Adipose tissue (tissue), 3 donors: ENCODE measurements around the gene BCAS3. TPM values are rescaled to one million over a fixed set of nuclear protein-coding genes. Genes with fewer than 3 reads are reported as not detected.

ENCODE experiments used
- H3K27ac ChIP-seq: one replicate; pipeline ENCODE4 v1.5.1; 2013; ENCODE audit warnings: low read depth, low read length
- WGBS, 3 donors: extraction: QIAGEN DNeasy Blood & Tissue Kit; methylation state at CpG; one replicate each; pipeline ENCODE4 v1.1.7; 2013; 5-methylcytosine and 5-hydroxymethylcytosine counted together
- polyA plus RNA-seq, 3 donors: library from polyadenylated mRNA; stranded (reverse); fragments of 200-250 nt; gene quantifications; one replicate each; pipeline ENCODE4 v1.2.3, GENCODE V29; 2013
- donor health status: healthy with polysubstance abuse.
- donor health status: Bipolar disorder and iron deficiency.
- donor health status: healthy.

BCAS3 gene
- polyA plus RNA-seq, 3 donors: 5.2 to 8.5 (median 5.4) TPM

- WGBS, 3 donors: 77 to 79% (median 79%) methylated on average over 9 of the region's 9 CpGs
- no peak overlapping the region for H3K27ac ChIP-seq
Observed at GRCh38 chr17:61286449-61286848, 608.8 kb downstream of the BCAS3 start.

DNA sequence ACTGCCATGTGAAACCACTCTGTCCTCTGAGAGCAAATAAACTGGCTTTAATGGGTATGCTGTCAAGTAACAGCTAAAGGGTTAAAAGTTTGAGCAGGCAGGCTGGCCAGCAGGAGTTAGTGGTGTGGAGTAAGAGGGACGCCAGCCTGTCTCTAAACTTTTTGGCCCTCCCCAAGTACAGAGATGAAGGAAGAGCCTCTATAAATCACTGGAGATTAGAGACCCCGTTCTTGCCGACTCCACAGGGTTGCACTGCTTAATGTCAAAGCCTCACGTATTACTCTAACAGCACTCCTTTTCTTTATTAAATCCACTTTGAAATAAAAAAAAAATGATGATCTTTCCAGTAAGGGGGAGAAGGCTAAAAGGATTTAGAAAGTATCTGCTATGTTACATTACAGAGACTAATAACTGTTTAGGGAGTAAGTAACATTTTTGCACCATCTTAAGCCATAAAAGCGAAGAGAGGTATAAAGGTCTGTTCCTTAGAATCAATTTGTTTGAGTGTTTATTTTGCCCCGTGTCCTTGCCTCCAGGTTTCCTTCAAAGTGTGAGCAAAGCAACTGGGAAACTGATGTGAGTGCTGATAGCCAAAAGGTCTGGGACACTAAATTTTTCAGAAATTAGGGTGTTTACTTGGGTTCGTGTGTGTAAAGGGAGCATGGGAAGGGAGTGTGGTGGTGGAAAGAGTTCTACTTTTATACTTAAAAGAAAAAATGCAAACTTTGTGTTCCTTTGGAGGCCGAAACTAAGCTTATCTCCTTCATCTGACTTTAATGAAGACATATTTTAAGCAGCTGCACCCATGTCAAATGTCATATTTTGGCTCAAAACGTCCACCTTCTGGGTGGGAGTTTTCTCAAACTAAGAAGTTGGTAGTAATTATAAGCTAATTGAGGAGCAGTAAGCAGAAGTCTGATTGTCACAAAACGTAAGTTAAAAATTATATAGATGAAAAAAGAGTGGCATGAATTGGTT lies 612.0 kb downstream of the BCAS3 start:
- WGBS, 3 donors: 63 to 75% (median 66%) methylated on average over 10 of the region's 10 CpGs
- no peak overlapping the region for H3K27ac ChIP-seq

DNA sequence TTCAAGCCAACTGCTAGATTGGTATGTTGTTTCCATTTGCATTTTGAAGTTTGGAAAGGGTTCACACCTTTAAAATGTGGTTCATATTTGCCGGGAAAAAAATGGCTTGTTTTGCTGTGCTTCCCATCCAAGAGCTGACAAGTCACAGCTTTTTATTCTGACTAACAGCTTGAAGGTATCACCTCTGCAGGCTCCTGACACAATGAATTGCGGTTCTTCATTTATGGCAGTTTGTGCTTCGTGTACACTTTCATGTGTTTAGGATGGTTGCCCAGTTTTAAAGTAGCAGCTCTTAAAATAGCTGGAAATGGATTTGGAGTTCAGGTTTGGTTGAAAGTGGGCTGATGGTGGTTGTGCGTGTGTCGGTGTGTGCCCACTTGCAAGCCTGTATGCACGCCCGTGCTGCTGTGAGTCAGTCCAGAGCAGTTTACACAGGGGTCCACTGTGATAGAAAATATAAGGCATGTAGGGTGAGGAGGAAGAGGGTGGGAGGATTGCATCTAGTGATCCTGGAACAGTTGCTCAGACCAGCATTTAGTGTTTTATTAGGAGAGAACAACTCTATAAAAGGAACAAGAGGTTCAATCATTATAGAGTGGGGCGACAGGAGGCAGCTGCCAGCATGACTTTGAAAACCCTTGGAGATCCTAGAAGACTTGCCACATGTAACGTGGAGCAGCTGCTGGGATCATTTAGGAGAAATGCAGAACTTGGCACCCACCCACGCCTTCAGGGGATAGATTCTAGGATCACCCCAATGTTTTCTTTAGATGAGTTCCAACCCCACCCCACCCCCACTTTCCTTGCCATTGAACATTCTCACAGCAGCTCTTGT lies 614.0 kb downstream of the BCAS3 start:
- WGBS, 3 donors: 76 to 85% (median 77%) methylated on average over 10 of the region's 10 CpGs
- H3K27ac ChIP-seq: no peak overlapping the region

- H3K27ac ChIP-seq: no peak overlapping the region
- WGBS, 3 donors: 86 to 98% (median 96%) methylated on average over 2 of the region's 2 CpGs
Observed at GRCh38 chr17:61294286-61294685, 616.6 kb downstream of the BCAS3 start.

DNA sequence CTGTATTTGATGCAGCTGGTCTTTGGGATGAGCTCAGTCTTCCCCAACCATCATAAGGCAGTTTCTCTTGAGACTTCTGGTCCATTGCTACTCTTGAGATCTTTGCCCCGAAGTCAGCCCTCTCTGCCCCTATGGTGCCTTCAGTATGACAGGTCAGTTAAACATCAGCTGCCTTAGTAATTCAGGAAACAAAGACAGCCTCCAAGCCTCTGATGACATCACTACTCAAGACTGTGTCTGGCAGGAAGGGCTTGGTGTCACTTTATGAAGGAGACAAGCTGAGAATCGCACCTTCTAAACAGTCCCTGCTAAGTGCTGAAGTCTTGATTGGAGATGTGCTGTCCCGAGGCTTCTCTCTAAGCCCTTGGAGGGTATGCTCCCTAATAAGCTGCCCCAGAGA lies 617.1 kb downstream of the BCAS3 start:
- H3K27ac ChIP-seq: no peak overlapping the region
- 66 to 88% (median 71%) methylated on average over 3 of the region's 3 CpGs for WGBS, 3 donors

DNA sequence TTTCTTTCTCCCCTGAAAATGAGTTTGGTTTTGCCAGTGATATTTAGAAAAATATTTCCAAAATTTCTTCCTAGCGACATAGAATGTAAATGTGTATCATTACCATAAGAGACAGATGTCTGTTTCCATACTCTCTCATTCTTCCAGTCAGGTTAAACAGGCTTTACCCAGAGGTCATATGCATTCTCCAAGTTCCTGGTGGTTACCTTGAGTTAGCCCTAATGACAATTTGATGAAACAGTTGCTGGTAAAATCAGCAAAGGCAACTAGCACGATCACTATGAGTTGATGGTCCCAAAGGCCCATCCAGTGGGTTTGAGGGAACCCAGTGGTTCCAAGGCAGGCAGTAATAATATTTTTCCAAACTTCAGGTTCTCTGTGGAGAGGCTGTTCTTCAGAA lies 618.4 kb downstream of the BCAS3 start:
- WGBS, 3 donors: 94 to 97% (median 95%) methylated on average over 2 of the region's 2 CpGs
- H3K27ac ChIP-seq: no peak overlapping the region

- H3K27ac ChIP-seq: no peak overlapping the region
- 75 to 87% (median 84%) methylated on average over 9 of the region's 9 CpGs for WGBS, 3 donors
Observed at GRCh38 chr17:61299517-61300513, 622.2 kb downstream of the BCAS3 start.

GRCh38 chr17:61302953-61303816 lies 625.5 kb downstream of the BCAS3 start:
- no peak overlapping the region for H3K27ac ChIP-seq
- 91 to 96% (median 92%) methylated on average over 12 of the region's 12 CpGs for WGBS, 3 donors

- H3K27ac ChIP-seq: no peak overlapping the region
Observed at GRCh38 chr17:61303817-61304096, 626.1 kb downstream of the BCAS3 start.

- no peak overlapping the region for H3K27ac ChIP-seq
- WGBS, 3 donors: 49 to 69% (median 63%) methylated on average over 1 of the region's 1 CpG
Observed at GRCh38 chr17:61305024-61305423, 627.4 kb downstream of the BCAS3 start.

DNA sequence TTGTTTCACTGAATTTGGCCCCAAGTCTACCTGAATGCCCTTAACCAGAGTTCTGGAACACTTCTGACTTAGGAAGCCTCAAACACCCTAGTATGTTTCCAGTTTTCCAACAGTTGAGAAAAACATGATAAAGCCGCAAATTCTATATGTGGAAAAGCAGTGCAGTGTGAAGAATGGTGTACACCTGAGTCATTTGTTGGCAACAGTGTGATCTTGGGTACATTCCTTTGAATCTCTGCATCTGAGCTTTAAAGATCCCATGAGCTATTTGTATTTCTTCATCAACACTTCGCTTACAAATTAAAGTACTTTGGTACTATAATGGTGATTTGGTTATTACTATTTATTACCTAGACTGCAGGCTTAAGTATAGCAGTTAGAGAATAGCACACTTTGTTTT lies 628.4 kb downstream of the BCAS3 start:
- 95 to 99% (median 97%) methylated on average over 2 of the region's 2 CpGs for WGBS, 3 donors
- H3K27ac ChIP-seq: no peak overlapping the region

GRCh38 chr17:61307905-61308886 lies 630.5 kb downstream of the BCAS3 start:
- WGBS, 3 donors: 69 to 83% (median 72%) methylated on average over 11 of the region's 11 CpGs
- no peak overlapping the region for H3K27ac ChIP-seq

GRCh38 chr17:61309362-61310256 lies 632.0 kb downstream of the BCAS3 start:
- no peak overlapping the region for H3K27ac ChIP-seq
- 91 to 95% (median 92%) methylated on average over 13 of the region's 13 CpGs for WGBS, 3 donors

DNA sequence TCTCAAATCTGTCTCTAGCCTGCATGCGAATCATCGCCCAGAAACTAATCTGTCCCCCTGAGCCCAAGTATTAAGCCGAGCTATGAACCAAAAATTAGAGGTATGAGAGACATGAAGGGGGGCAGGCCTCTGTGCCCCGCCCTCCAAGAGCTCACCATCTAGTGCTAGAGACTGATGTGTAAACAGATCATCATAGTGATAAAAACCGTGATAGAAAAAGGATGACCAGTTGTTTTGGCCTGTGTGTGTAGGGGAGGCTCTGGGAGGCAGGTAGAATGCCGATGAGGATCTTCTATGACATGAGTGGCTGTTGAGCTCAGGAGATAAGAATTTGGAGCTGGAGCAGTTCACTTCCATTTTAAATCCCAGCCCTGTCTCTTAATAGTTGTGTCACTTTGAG lies 632.9 kb downstream of the BCAS3 start:
- no peak overlapping the region for H3K27ac ChIP-seq
- 91 to 97% (median 94%) methylated on average over 6 of the region's 6 CpGs for WGBS, 3 donors

GRCh38 chr17:61312406-61313295 lies 635.0 kb downstream of the BCAS3 start:
- WGBS, 3 donors: 87 to 95% (median 87%) methylated on average over 15 of the region's 15 CpGs
- no peak overlapping the region for H3K27ac ChIP-seq
